ENCODE data around the gene ATAD3C.
"Not testable (repeated sequence)": the region's sequence is repeated elsewhere in the genome, so short reads cannot be mapped to it uniquely, and the experiment has no call there.

ATAD3C gene

DNA sequence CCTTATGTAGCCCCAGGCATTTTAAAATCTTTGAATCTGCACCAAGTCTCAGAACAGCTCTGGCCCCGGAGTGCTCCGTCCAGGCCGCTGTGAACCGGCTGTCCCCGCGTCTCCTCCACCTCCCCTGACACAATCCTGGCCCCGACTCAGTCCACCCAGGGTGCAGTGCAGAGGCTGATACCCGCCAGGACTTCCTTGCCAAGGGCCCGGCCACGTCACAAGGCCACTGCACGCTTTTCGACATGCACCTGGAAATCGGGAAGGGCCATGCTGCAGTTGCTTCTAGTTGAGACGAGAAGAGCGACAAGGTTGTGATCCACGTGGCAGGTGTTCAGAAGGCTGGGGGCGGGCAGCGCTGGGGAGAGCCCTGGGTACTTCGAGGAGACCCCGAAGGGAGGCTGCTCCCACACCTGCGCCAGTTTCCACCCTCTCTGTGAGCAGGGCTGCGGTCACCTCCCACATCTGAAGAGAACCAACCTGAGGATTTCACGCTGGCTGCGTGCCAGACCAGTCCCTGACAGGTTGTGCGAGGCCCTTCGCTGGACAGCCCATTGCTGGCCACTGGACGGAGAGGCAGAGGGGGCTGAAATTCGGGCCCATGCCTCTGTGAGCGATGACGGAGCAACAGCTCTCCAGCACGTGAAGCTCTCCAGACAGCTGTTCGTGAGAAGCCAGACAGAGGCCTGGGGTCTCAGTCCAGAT is 7.3 kb upstream of the ATAD3C start:
- no peak for DNase-seq (ENCODE audit: low read depth)

DNA sequence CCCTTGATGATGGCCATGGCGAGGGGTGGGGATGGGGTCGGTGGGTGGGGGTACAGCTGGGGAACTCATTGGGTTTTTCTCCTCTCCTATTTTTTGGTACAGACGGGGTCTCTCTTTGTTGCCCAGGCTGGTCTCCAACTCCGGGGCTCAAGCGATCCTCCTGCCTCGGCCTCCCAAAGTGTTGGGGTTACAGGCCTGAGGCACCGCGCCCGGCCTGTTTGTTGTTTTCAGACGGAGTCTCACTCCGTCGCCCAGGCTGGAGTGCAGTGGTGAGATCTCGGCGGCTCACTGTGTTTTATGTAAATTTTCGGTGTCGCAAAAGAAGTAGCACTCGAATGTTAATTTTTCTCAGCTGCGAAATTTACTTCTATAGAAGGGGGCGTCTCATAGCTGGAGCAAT is 2.9 kb upstream of the ATAD3C start:
- not testable (repeated sequence) for DNase-seq (ENCODE audit: low read depth)

DNA sequence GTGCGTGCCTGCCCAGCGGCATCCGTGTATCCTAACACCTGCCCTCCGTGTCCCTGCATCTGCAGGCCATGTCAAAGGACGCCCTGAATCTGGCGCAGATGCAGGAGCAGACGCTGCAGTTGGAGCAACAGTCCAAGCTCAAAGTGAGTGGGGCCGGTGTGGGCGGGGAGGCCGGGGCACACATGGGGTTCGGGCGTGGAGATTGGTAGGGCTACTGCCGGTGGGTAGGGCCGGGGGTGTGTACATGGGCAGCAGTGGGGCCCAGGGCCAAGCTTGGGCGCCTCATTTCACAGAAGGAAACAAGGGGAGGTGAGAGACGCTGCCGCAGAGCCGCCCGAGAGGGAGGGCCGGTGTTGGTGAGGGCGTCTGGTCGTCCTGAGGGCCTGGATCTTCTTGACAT is 1.1 kb downstream of the ATAD3C start:
- DNase-seq (ENCODE audit: low read depth): not testable (repeated sequence)

DNA sequence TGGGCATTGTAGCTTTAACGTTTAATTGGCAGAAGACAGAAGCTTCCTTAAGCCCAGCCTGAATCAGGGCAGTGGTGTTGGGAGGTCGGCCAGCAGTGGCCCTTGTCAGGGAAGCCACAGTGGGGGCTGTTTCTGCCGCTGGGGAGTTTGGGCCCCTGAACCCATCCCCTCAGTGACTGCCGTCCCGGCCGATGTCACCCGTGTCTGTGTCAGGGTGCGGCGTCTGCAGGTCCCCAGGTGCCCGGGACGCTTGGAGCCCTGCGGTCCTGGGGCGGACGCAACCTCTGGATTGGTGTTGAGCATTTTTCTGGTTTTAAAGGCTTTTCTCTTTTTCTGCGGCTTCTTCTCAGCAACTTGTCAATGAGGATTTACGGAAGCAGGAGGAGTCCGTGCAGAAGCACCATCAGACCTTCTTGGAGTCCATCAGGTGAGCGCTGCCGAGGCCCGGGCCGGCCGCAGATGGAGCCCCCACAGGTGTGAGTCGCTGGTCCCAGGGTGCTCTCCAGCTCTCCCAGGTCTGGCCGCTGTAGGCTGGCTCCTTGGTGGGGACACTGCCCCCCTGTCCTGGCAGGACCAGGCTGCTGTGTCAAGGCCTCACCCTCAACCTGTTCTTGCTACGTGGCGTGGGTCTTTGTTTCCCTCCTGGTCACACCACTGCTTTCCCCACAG is 2.3 kb downstream of the ATAD3C start:
- no peak for DNase-seq (ENCODE audit: low read depth)

DNA sequence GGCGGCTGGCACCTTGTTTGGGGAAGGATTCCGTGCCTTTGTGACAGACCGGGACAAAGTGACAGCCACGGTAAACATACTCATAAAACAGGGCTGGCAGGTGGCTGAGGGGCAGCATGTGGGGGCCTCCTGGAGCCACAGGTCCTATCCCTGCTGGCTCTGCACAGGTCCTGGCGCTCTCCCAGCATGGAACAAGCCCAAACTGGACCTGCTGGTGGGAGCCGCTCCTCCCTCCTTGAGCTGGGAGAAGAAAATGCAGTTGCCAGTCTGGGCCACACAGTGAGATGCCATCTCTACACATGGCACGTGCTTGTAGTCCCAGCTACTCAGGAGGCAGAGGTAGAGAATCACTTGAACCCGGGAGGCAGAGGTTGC is 2.9 kb downstream of the ATAD3C start:
- DNase-seq (ENCODE audit: low read depth): not testable (repeated sequence)

DNA sequence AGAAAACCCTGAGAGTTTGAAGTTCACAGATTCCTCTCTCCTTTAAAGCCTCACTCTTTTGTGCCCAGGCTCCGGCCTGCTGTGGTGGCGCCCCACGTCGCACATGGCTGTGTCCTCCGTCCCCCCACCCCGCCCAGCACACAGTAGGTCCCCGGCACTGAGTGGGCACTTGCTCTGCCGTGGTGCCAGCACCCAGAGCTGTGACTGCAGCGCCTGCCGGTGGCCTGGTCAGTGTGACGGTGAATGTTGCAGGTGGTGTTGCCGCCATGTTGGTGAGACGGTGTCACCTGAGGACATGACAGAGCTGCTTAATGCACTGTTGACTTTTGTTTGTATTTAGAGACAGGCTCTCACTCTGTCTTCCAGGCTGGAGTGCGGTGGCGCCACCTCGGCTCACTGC is 3.4 kb downstream of the ATAD3C start:
- no peak for DNase-seq (ENCODE audit: low read depth)

DNA sequence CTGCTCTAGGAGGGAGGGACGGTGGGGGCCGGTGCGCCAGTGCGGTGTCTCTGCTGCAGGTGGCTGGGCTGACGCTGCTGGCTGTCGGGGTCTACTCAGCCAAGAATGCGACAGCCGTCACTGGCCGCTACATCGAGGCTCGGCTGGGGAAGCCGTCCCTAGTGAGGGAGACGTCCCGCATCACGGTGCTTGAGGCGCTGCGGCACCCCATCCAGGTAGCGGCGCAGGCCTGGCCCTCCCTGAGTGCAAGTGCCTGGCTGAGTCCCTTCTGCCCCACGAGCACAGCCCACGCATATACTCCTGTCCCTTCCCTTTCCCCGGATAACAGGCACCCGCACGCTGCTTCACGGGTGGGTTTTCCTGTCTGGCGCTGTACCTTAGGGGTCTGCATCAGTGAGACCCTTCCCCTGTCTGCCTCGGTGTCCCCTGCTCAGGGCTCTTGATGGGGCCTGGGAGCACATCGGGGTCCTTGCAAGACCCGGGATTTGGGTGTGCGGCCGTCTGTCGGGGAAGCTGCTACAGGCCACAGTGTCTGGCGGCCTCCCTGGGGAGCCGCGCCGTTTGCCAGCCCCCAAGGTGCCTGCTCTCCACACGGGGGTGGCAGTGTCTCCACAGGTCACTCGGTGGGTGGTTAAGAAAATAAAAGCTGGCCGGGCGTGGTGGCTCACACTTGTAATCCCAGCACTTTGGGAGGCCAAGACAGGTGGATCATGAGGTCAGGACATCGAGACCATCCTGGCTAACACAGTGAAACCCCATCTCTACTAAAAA is 5.0 kb downstream of the ATAD3C start:
- not testable (repeated sequence) for DNase-seq (ENCODE audit: low read depth)

DNA sequence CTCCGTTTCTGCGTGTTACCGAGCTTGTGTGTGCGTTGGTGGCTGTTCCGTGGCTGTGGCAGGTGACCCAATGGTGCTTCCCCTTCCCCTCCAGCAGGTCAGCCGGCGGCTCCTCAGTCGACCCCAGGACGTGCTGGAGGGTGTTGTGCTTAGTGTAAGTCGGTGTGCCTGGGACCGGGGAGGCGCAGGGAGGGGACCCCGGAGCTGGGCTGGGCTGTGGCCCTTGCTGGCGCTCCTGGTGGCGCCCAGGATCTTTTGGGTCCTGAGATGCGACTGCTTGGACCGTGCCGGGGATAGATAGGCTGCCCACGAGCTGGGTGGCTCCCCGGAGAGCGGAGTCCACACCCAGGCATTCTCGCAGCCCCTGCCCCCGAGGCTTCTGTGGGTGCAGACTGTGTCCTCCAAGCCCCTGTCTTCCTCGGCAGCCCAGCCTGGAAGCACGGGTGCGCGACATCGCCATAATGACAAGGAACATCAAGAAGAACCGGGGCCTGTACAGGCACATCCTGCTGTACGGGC is 5.9 kb downstream of the ATAD3C start:
- no peak for DNase-seq (ENCODE audit: low read depth)

DNA sequence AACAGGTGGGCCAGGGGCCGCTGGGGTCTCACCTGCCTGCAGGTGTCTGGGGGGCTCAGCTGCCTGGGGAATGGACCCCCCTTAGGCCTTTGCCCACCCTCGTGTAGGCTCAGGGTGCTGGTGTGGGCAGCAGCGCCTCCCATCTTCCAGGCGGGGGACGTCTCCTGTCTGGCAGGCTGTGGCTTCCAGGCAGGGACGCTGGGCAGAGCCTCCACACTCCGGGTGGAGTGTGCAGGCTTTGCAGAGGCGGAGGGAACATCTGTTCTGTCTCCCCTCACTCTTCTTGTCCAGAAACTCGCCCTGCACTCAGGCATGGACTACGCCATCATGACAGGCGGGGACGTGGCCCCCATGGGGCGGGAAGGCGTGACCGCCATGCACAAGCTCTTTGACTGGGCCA is 6.4 kb downstream of the ATAD3C start:
- DNase-seq (ENCODE audit: low read depth): not testable (repeated sequence)

DNA sequence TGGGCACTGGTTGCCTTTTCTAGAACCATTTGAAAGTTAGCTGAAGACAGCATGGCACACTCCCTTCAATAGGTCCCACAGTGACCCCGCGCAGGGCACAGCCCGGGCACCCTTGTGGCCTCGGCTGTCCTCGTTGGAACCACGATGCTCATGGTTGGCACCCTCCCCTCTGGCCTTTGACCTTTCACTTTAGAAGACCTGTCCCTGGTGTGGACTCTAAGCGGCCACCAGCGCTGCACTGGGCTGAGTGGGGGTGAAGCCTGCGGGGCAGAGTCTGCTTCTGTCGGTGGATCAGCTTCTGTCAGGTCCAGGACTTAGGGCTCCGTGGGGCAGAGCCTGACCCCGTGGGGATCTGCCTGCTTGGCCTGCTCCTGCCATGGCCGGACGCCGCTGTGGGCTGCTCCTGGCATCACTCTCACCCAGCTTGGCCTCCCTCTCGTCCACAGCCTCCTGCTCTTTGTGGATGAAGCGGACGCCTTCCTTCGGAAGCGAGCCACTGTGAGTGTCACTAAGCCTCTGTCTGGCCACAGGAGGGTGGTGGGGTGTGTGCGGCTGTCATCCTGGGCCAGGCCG is 7.3 kb downstream of the ATAD3C start:
- not testable (repeated sequence) for DNase-seq (ENCODE audit: low read depth)

DNA sequence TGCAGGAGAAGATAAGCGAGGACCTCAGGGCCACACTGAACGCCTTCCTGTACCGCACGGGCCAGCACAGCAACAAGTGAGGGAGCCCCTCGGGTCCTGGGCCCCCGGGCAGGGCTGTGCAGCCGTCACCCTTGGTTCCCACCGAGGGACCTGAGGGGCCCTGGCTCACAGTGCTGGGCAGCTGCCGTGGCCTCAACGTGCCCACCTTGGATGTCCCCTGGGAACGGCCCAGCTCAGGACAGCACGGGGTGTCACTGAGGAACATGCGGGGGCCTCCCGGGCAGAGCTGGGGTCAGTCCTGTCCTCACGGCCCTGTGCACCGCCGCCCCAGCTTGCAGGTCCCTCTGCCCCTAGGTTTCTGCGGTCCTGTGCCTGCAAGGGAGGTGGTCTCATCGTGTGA is 9.7 kb downstream of the ATAD3C start:
- DNase-seq (ENCODE audit: low read depth): not testable (repeated sequence)

DNA sequence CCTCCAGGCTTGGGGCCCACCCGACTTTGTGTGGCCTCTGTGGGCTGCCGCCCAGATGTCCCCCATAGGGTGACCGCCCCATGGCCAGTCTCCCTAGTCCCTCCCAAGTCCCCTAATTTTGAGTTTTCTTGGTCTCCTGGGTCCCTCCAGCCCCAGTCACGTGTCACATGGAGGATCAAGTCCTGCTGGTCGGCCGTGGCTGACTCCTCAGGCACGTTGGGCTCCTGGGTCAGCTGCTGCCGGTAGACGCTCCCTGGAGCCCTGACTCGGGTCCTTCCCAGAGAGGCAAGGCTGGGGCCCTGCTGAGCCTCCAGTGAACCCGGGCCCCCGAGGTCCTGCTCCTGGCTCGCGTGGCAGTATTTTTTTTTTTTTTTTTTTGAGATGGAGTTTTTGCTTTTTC is 10.2 kb downstream of the ATAD3C start:
- DNase-seq (ENCODE audit: low read depth): not testable (repeated sequence)

DNA sequence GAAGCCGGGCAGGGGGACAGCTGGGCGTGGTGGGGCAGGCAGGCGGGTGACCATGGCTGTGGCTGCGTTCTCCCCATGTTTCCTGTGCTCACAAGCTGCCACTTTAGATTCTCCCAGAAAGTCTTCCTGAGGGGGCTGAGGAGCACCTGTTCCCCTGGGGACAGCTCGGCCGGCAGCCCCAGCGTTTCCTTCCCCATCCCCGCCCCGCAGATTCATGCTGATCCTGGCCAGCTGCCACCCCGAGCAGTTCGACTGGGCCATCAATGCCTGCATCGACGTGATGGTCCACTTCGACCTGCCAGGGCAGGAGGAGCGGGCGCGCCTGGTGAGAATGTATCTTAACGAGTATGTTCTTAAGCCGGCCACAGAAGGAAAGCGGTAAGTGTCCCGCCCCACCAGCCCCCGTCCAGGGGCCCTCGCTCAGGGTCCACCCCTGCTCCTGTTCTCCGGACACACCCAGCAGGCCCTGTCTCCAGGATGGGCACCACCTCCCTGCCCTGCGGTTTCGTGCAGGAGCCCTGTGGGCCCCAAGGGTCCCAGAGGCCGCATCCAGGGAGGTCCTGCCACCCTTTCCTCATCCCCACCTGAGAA is 11.1 kb downstream of the ATAD3C start:
- no peak for DNase-seq (ENCODE audit: low read depth)

DNA sequence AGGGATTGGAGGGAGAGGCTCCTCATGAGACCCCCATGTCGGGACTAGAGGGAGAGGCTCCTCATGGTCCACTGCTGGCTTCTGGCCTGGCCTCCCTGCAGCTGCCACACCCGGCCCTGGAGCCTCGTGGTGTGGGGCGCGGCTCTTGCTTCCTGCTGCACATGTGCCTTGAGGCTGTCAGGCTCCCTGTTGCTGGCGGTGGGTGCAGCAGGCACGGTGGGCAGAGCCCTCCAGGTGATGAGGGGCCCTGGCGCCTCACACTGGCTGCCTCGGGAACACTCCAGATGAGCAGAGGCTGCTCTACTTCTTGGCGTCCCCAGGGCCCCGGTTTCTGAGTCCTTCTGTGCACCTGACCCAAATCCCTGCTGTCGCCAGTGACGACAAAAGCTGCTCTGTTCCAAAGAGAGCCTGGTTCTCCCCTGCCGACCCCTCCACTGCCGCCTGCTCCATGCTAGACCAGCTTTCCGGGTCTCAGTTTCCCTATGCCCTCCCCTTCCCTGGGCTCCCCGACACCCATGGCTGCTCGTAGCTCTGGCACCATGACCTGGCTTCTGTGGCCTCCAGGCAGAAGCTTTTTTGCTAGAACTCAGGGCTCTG is 12.3 kb downstream of the ATAD3C start:
- DNase-seq (ENCODE audit: low read depth): no peak

DNA sequence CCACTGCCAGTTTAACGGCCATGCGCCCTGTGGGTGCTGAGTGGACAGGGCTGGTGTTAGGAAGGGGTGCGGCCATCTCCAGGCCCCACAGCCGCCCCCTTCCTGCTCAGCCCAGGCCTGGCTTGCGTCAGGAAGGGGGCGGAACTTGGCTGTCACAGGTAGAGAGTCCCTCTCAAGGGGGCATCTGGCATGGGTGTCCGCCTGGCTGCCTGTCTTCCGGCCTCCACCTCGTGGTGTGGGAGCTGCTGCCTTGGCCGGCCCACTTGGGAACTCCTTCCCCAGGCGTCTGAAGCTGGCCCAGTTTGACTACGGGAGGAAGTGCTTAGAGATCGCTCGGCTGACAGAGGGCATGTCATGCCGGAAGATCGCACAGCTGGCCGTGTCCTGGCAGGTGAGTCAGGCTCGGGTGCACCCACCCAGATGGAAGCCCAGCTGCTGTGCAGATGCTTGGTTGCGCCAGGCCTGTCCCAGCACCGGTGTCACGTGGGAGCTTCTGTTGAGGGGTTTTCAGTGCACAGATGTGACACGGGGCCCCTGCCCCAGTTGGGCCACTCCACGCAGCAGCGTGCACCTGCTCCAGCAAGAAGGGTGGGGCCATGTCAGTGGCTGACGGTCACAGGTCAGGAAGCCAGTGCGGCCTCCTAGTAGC is 13.0 kb downstream of the ATAD3C start:
- DNase-seq (ENCODE audit: low read depth): no peak

DNA sequence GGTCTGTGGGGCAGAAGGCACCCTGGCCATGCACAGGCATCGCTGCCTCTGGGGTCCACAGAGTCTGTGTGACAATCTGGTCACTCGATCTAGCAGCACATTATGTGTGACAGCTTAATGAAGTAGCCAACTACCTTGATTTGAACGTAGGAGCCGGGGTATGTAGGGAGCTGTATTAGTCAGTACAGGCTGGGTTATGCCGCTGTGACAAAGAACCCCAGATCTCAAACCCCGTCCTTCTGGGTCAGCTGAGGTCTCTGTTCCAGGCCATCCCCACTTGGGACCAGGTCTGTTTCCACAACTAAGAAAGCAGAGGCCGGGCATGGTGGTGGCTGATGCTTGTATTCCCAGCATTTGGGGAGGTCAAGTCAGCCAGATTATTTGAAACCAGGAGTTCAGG is 13.8 kb downstream of the ATAD3C start:
- no peak for DNase-seq (ENCODE audit: low read depth)

DNA sequence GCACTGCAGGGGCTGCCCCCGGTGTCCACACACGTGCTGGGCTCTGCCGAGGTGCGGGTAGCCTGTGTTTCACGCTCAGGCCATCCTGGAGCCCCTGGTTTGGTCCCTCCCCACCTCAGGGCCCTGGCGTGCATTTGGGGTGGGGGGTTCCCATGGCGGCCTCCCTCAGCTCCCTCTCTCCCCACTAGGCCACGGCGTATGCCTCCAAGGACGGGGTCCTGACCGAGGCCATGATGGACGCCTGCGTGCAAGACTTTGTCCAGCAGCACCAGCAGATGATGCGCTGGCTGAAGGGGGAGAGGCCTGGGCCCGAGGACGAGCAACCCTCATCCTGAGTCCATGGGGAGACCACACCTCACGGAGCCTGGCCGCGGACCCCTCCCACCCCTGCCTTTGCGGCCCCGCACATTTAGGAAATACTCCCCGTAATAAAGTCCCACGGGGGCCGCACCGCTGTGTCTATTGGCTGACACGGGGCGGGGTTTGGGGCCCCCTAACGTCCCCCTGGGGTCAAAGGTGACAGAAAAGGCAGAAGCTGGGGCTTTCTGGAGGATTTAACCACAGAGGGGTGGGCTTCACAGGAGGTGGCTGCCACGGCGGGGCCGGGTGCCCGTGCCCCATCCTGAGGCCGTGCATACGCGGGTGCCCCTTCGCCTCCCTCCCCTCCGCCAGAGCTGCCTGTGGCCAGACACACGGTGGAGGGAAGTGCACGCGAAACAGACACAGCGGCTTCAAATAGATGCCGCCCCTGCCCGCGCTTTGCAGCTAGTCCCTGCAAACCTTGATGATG is 18.9 kb downstream of the ATAD3C start:
- DNase-seq (ENCODE audit: low read depth): not testable (repeated sequence)

DNA sequence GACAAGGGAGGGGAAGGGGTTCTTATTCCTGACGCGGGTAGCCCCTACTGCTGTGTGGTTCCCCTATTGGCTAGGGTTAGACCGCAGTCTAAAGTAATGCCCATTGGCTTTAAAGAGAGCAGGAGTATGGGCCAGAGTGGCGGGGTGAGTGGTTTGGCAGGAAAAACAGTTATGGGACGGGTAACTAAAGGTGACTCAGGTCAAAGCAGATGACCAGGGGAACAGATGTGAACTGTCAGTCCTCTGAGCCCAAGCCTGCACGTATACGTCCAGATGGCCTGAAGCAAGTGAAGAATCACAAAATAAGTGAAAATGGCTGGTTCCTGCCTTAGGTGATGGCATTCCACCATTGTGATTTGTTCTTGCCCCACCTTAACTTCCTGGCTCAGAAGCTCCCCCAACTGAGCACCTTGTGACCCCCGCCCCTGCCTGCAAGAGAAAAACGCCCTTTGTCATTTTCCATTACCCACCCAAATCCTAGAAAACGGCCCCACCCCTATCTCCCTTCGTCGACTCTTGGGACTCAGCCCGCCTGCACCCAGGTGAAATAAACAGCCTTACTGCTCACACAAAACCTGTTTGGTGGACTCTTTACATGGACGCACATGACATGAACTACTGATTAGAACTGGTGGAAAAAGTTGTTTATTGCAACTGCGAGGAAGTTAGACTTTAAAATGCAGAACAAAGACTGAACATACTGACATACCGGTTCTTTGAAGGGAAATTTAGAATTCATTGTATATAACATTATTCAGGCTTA is 21.3 kb downstream of the ATAD3C start:
- no peak for DNase-seq (ENCODE audit: low read depth)

DNA sequence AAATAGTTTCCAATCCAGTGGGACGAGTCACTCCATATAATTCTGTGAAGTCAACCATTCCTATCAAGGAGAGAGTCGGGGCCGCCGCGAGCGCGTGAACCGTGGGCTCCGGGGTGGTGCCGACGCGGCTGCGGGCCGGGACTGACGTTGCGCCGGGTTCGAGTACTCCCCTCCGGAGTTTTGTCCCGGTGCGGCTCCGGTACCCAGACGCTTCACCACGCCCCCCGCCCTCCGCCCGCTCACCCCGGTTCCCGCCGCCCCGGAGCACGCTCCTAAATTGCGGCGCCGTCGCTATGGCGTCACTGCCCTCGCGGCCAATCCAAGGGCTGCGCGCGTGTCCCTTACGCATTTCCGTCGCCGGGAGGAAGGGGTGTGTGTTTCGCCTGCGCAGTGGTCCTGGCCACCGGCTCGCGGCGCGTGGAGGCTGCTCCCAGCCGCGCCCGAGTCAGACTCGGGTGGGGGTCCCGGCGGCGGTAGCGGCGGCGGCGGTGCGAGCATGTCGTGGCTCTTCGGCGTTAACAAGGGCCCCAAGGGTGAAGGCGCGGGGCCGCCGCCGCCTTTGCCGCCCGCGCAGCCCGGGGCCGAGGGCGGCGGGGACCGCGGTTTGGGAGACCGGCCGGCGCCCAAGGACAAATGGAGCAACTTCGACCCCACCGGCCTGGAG is 22.0 kb downstream of the ATAD3C start, which contains the start of gene ATAD3B:
Gene ATAD3B (plus strand): TSS at position 377 of the 664 bp plus-strand sequence. CDS start 120 bp downstream, at position 497.
- peak; percentile 88 for DNase-seq (ENCODE audit: low read depth)

Data from stimulated activated CD8-positive, alpha-beta memory T cell treated with anti-CD3 and anti-CD28 coated beads, Interleukin-12 subunit alpha, Interleukin-12 subunit beta, amount 100 ng/mL, for 4 hours (primary cell).